Lower lobe of right lung (tissue), 2 donors: ENCODE measurements around the gene UBE3B. TPM values are rescaled to one million over a fixed set of nuclear protein-coding genes. Genes with fewer than 3 reads are reported as not detected.

ENCODE experiments used
- ATAC-seq, 2 donors: fragments of 200-7000 bp; cut with Tn5 transposase; one replicate each; pipeline ENCODE4 v1.9.1; 2020 to 2022; ENCODE audit warnings: mild to moderate bottlenecking in 2 of 2, moderate library complexity in 2 of 2
- DNase-seq: peaks from one replicate; pipeline ENCODE4 v3.0.0-alpha.2; 2020
- H3K27ac ChIP-seq: fragments of 200-600 bp; one replicate; pipeline ENCODE4 v1.8.0; 2022
- H3K27me3 ChIP-seq: fragments of 200-600 bp; one replicate; pipeline ENCODE4 v1.8.0; 2022; ENCODE audit warnings: low read depth
- H3K36me3 ChIP-seq: fragments of 200-600 bp; one replicate; pipeline ENCODE4 v1.8.0; 2022; ENCODE audit warnings: mild to moderate bottlenecking
- H3K4me1 ChIP-seq: fragments of 200-600 bp; one replicate; pipeline ENCODE4 v1.8.0; 2022
- H3K4me3 ChIP-seq: fragments of 200-600 bp; one replicate; pipeline ENCODE4 v1.8.0; 2022; ENCODE audit warnings: mild to moderate bottlenecking
- H3K9me3 ChIP-seq: fragments of 200-600 bp; one replicate; pipeline ENCODE4 v1.8.0; 2022
- intact Hi-C: fragments of 100-400 bp; cut with DNase I; formaldehyde crosslinking; loops from one replicate; pipeline ENCODE4 v1.11.0; 2022
- total RNA-seq: library from RNA; stranded (reverse); fragmentation: NEBNext Ultra II Directional; extraction: Animal tissue kit (Norgen Biotek cat#: 25700); gene quantifications from one replicate; pipeline ENCODE4 v1.2.1, GENCODE V29; 2021
- TF ChIP-seq, protein P1 (sequence below): fragments of 200-600 bp; IDR thresholded peaks from one replicate; pipeline ENCODE4 v1.8.0; 2022; ENCODE audit warnings: antibody characterized with exemption, mild to moderate bottlenecking
- donor health status: DM: no; HTN: yes; CAD: no; lungs with severe emphysema.

The UBE3B gene
- total RNA-seq, 1 donor from 2014 or later = 40.1 TPM

DNA sequence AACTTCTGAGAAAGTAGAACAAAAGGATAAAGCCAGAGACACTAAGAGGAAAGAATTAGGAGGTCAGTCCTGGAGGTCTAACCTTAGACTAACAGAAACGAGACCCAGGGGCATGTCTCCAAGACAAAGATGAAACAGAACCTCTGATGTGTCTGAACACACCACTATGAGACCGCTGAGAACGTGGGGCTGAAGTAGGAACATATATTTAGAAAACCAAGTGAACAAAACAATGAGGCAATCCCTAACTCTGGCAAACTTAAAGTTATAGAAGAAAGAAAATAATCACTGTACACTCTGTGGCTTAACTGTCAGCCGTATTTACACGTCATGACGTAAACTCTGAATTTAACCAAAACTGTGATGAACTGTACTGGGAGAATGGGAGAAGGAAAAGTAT, 18.2 kb upstream of the UBE3B start:
- Histone ChIP-seq H3K4me1 (peaks cover 75% of the 10 kb centered on the region), H3K9me3 (no peaks in the 10 kb centered on the region), H3K27ac (peak overlapping the region; percentile 94), H3K27me3 (no peaks in the 10 kb centered on the region), H3K36me3 (peaks cover 54% of the 10 kb centered on the region), H3K4me3 (no peak overlapping the region)
- no peak for ATAC-seq
- TF ChIP-seq, protein P1, sequence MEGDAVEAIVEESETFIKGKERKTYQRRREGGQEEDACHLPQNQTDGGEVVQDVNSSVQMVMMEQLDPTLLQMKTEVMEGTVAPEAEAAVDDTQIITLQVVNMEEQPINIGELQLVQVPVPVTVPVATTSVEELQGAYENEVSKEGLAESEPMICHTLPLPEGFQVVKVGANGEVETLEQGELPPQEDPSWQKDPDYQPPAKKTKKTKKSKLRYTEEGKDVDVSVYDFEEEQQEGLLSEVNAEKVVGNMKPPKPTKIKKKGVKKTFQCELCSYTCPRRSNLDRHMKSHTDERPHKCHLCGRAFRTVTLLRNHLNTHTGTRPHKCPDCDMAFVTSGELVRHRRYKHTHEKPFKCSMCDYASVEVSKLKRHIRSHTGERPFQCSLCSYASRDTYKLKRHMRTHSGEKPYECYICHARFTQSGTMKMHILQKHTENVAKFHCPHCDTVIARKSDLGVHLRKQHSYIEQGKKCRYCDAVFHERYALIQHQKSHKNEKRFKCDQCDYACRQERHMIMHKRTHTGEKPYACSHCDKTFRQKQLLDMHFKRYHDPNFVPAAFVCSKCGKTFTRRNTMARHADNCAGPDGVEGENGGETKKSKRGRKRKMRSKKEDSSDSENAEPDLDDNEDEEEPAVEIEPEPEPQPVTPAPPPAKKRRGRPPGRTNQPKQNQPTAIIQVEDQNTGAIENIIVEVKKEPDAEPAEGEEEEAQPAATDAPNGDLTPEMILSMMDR = no peak
- no peak for DNase-seq
- intact Hi-C loops = no loop called here

DNA sequence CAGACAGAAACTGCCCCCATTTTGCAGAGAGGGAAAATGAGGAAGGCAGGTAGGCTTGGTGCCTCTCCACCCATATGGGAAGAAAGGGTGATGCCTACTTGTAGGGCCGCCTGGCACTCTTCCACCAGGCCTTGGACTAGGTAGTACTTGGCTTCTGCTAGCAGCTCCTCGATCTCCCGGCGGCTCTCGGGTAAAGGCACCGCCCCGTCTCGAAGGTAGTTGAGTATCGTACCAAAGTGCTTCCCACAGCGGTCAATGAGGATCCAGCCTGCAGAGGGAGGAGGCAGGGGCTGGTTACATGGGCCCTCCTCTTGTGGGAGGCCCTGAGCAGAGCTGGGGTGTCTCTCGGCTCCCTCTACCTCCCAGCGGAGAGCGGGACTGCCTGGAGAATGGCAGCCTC, 16.9 kb upstream of the UBE3B start:
- Histone ChIP-seq H3K36me3 (peaks cover 48% of the 10 kb centered on the region), H3K27ac (peak overlapping the region; percentile 94), H3K9me3 (no peaks in the 10 kb centered on the region), H3K4me1 (peaks cover 88% of the 10 kb centered on the region), H3K4me3 (no peak overlapping the region), H3K27me3 (no peaks in the 10 kb centered on the region)
- DNase-seq (peak; percentile 94), ATAC-seq (peak; percentile 70 to 71)
- intact Hi-C loops = no loop called here
- TF ChIP-seq, protein P1 = no peak

DNA sequence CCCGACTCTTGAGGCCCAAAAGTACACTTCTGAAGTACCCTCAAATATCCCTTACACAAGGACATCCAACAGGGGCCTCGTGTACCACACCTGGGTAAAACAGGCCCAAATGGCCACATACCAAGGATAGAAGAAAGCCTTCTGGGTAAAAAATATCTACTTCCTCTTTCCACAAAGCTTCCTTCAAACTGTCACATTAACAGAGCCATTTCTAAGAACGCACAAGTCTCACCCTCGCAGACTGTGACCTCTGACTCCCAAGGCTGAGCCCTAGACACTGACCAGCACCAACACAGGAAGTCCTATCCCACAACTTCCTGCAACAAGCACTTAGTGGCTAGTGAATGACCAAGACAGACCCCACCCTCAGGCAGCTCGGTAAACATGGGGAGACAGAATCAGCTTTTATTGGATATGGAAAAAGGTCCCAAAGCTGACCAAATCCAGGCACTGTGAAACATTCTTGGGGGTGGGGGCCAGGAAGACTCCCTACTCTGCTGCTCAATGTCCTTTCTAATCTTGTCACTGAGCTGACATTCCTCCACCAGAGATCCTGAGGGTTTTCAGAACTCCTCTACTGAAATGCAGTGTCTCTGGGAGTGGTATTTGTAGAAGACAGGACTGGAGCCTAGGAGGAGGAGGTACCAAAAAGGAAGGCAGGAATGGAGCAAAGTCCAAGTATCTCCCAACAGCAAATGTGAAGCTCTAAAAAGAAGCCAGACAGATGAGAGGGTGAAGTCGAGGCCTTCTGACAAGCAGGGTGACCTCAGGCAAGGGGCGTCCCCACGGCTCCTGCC, 16.2 kb upstream of the UBE3B start:
- Histone ChIP-seq H3K9me3 (no peaks in the 10 kb centered on the region), H3K27ac (peak overlapping the region; percentile 94), H3K4me1 (peaks cover 95% of the 10 kb centered on the region), H3K27me3 (no peaks in the 10 kb centered on the region), H3K36me3 (peaks cover 47% of the 10 kb centered on the region), H3K4me3 (peak overlapping the region; percentile 22)
- TF ChIP-seq, protein P1 = no peak
- ATAC-seq (peak; percentile 64 to 78), DNase-seq (peak; percentile 71)
- intact Hi-C loops = no loop called here

DNA sequence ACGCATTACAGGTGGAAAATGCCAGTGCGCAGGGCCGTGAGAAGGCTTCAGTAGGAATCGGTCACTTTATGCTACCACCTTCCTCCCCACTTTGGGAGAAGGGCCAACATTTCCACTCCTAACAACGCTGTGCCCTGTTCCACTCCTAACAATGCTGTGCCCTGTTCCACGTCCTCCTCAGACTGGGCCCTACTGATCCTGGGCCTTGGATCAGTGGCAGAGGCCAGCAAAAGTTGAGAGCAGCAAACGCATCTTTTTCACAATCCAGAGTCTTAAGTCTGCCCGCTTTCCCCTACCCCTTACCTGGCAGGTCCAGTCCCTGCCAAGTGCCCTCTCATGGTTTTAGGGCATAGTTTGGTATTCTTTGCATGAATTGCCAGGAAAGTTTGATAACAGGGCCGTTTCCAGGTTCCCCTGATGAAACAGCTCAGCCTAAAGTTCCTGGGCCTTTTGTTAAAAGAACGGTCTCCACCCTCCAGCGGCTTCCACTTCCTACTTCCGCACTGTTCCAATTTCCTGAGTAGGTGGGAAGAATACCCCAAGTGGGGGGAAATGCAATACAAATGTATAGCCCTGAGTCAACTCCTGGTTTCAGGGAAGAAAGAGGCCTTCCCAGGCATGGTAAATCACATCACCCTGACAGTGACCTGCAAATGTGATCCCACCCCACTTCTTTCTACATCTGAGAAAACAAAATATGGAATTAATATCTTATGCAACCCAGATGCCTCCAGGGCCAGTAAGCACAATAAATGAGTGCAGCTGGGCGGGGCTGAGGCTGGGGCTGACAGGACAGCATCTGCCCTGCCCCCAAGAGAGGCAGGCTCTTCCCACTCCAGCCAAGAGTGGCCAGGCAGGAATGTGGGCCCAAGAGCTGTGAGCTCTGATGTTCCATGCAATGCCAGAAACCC, 15.3 kb upstream of the UBE3B start:
- H3K4me3 ChIP-seq = peak overlapping the region; percentile 22
- peaks cover 47% of the 10 kb centered on the region for H3K36me3 ChIP-seq
- peak overlapping the region; percentile 94 for H3K27ac ChIP-seq
- no peaks in the 10 kb centered on the region for H3K9me3 ChIP-seq
- intact Hi-C loops = no loop called here
- ATAC-seq (peak; percentile 81 to 88), DNase-seq (peak; percentile 89)
- peaks cover 100% of the 10 kb centered on the region for H3K4me1 ChIP-seq
- TF ChIP-seq, protein P1 = no peak
- H3K27me3 ChIP-seq = no peaks in the 10 kb centered on the region

DNA sequence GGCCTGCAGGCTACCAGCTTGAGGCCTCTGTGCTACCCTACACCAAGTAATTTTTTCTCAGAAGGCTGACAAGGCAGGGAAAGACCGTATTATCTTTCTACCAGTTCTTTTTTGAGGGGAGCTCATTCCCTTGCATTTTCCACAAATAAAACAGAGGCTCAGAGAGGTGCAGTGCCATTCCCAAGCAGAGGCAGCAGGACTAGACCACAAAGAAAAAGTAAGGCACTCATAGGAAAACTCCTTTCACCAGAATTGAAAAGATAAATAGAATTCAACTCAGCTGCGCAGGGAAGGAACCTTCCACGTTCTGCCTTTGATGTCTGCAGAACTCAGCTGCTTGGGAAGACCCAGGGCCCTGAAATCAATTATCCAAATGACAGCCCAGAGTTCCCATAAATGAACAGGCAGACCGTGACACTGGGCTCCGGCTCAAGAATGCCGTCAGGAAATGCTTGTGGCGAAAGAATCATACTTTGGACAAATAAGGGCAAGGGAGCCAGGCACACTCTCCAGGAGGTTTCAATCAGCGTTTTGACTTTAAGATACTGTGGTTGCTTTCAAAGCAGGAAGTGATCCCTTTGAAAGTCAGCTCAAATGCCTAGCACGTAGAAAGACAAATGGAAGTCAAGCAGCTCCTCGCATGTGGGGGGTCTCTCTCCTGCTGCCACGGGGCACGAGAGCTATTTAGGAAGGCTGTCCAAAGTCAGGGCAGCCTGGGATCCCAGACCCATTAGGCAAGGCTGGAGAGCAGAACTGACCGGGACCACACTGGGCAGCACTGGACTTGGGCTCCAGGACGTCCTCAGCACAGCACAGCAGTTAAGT, 14.4 kb upstream of the UBE3B start:
- intact Hi-C loops = no loop called here
- H3K27me3 ChIP-seq = no peaks in the 10 kb centered on the region
- peak overlapping the region; percentile 94 for H3K27ac ChIP-seq
- peak overlapping the region; percentile 22 for H3K4me3 ChIP-seq
- H3K36me3 ChIP-seq = peaks cover 47% of the 10 kb centered on the region
- H3K4me1 ChIP-seq = peaks cover 100% of the 10 kb centered on the region
- TF ChIP-seq, protein P1 = no peak
- peak; percentile 78 for DNase-seq
- no peaks in the 10 kb centered on the region for H3K9me3 ChIP-seq
- ATAC-seq = peak; percentile 77 to 86
